MCF 10A (cell line): ENCODE measurements around the gene SYDE1. TPM values are rescaled to one million over a fixed set of nuclear protein-coding genes. Genes with fewer than 3 reads are reported as not detected.

ENCODE experiments used
- BruUV-seq: library from RNA; stranded (reverse); fragments of 400-500 nt; replicated peaks from 2 replicates; lab custom pipeline; 2021; lab: Mats Ljungman, UMichigan
- CTCF ChIA-PET: fragments of 300-600 bp; sonication (Branson Sonifier 250); formaldehyde crosslinking; extraction: SDS; loops from one replicate; lab custom pipeline; 2021; ENCODE audit warnings: antibody characterized with exemption, inconsistent platforms; lab: Yijun Ruan, JAX
- POLR2A ChIA-PET: fragments of 300-600, 350-650 bp; sonication (Branson Sonifier 250); formaldehyde crosslinking; extraction: SDS; loops from one replicate; lab custom pipeline; 2020; ENCODE audit warnings: antibody characterized with exemption, inconsistent platforms; lab: Yijun Ruan, JAX
- DNase-seq: peaks from one replicate; pipeline ENCODE4 v3.0.0-alpha.2; 2018; ENCODE audit not compliant: unreplicated experiment
- H3K27ac Mint-ChIP-seq: one replicate; pipeline ENCODE4 v1.8.0; 2022; ENCODE audit warnings: mild to moderate bottlenecking, low read depth, mixed read lengths; ENCODE audit not compliant: unreplicated experiment
- H3K27me3 Mint-ChIP-seq: one replicate; pipeline ENCODE4 v1.8.0; 2022; ENCODE audit warnings: mixed read lengths; ENCODE audit not compliant: insufficient read depth, unreplicated experiment
- H3K36me3 Mint-ChIP-seq: one replicate; pipeline ENCODE4 v1.8.0; 2022; ENCODE audit warnings: mild to moderate bottlenecking, moderate library complexity, mixed read lengths; ENCODE audit not compliant: insufficient read depth, unreplicated experiment
- H3K4me1 Mint-ChIP-seq: one replicate; pipeline ENCODE4 v1.8.0; 2022; ENCODE audit warnings: mixed read lengths; ENCODE audit not compliant: insufficient read depth, unreplicated experiment
- H3K4me3 Mint-ChIP-seq: one replicate; pipeline ENCODE4 v1.8.0; 2022; ENCODE audit warnings: mild to moderate bottlenecking, moderate library complexity, mixed read lengths; ENCODE audit not compliant: unreplicated experiment
- H3K9me3 Mint-ChIP-seq: one replicate; pipeline ENCODE4 v1.8.0; 2022; ENCODE audit warnings: mixed read lengths; ENCODE audit not compliant: unreplicated experiment
- CTCF ChIP-seq: fragments of 200-600 bp; IDR thresholded peaks from one replicate; pipeline ENCODE4 v1.8.0; 2022; ENCODE audit warnings: antibody characterized with exemption, mild to moderate bottlenecking; ENCODE audit not compliant: unreplicated experiment
- intact Hi-C: fragments of 100-400 bp; cut with micrococcal nuclease; formaldehyde crosslinking; loops from 2 replicates; pipeline ENCODE4 v1.14.1; 2022
- total RNA-seq: library from RNA; stranded (reverse); gene quantifications from 2 replicates; pipeline ENCODE4 v1.2.3, GENCODE V29; 2022

Gene SYDE1
- total RNA-seq, 1 experiment from 2014 or later = 24.2 TPM

- H3K27ac Mint-ChIP-seq = no peak overlapping the region
- no TSS peak for BruUV-seq
- H3K4me1 Mint-ChIP-seq = peaks cover 6% of the 10 kb centered on the region
- ChIA-PET POLR2A (no interaction called here), CTCF (interaction anchor here (1.2 kb wide), 1 partner anchor 46 kb away, joined by 3 read pairs; no protein-coding TSS in a partner anchor)
- no peak for DNase-seq
- intact Hi-C loops = no loop called here
- H3K36me3 Mint-ChIP-seq = no peaks in the 10 kb centered on the region
- no peaks in the 10 kb centered on the region for H3K9me3 Mint-ChIP-seq
- no peak overlapping the region for H3K4me3 Mint-ChIP-seq
- H3K27me3 Mint-ChIP-seq = peaks cover 11% of the 10 kb centered on the region
- TF ChIP-seq CTCF = no peak
These were observed 39.9 kb downstream of the SYDE1 start for GRCh38 chr19:15147090-15147489.

GRCh38 chr19:15149737-15150136, 42.5 kb downstream of the SYDE1 start:
- H3K36me3 Mint-ChIP-seq = no peaks in the 10 kb centered on the region
- DNase-seq = no peak
- no peak overlapping the region for H3K27ac Mint-ChIP-seq
- intact Hi-C loops = loop anchor here (1.0 to 5.0 kb wide), 3 partner anchors 57 to 408 kb away; no protein-coding TSS in a partner anchor
- ChIA-PET CTCF (interaction anchor here (0.6 to 3.5 kb wide), 20 partner anchors 9 to 902 kb away, joined by 3 to 38 read pairs (median 4); no protein-coding TSS in a partner anchor), POLR2A (interaction anchor here (0.6 to 1.1 kb wide), 3 partner anchors 58 to 124 kb away, joined by 3 to 6 read pairs (median 4); no protein-coding TSS in a partner anchor)
- no peak for TF ChIP-seq CTCF
- peaks cover 6% of the 10 kb centered on the region for H3K4me1 Mint-ChIP-seq
- peaks cover 24% of the 10 kb centered on the region for H3K27me3 Mint-ChIP-seq
- no peak overlapping the region for H3K4me3 Mint-ChIP-seq
- BruUV-seq = no TSS peak
- peaks cover 7% of the 10 kb centered on the region for H3K9me3 Mint-ChIP-seq

- Mint-ChIP-seq H3K36me3 (no peaks in the 10 kb centered on the region), H3K4me1 (peaks cover 6% of the 10 kb centered on the region), H3K27ac (no peak overlapping the region), H3K4me3 (no peak overlapping the region), H3K9me3 (peaks cover 16% of the 10 kb centered on the region), H3K27me3 (peaks cover 24% of the 10 kb centered on the region)
- no TSS peak for BruUV-seq
- ChIA-PET CTCF (interaction anchor here (0.5 to 3.6 kb wide), 10 partner anchors 9 to 471 kb away, joined by 3 to 22 read pairs (median 4); no protein-coding TSS in a partner anchor), POLR2A (no interaction called here)
- peak; percentile 58 for DNase-seq
- intact Hi-C loops = loop anchor here (5.0 kb wide), 1 partner anchor 403 kb away; no protein-coding TSS in a partner anchor
- peak; percentile 45 for TF ChIP-seq CTCF
These were observed 46.9 kb downstream of the SYDE1 start for GRCh38 chr19:15154002-15154612.

- ChIA-PET POLR2A (interaction anchor here (0.6 kb wide), 1 partner anchor 472 kb away, joined by 3 read pairs; no protein-coding TSS in a partner anchor), CTCF (interaction anchor here (1.2 to 3.6 kb wide), 2 partner anchors 10 to 63 kb away, joined by 3 to 22 read pairs; no protein-coding TSS in a partner anchor)
- H3K36me3 Mint-ChIP-seq = no peaks in the 10 kb centered on the region
- BruUV-seq = no TSS peak
- H3K27ac Mint-ChIP-seq = no peak overlapping the region
- no peak for TF ChIP-seq CTCF
- peaks cover 13% of the 10 kb centered on the region for H3K27me3 Mint-ChIP-seq
- H3K9me3 Mint-ChIP-seq = peaks cover 16% of the 10 kb centered on the region
- intact Hi-C loops = no loop called here
- no peak overlapping the region for H3K4me3 Mint-ChIP-seq
- peaks cover 2% of the 10 kb centered on the region for H3K4me1 Mint-ChIP-seq
- DNase-seq = no peak
These were observed 48.1 kb downstream of the SYDE1 start for GRCh38 chr19:15155296-15155695.
